K562 (cell line): ENCODE measurements around the gene ERI2. TPM values are rescaled to one million over a fixed set of nuclear protein-coding genes. Genes with fewer than 3 reads are reported as not detected.

Experiments
- CCNT2 ChIP-seq: IDR thresholded peaks from 2 replicates; pipeline ENCODE4 v1.6.1; 2011; ENCODE audit warnings: borderline replicate concordance, low read depth, mild to moderate bottlenecking, moderate library complexity, mixed read lengths, low read length; ENCODE audit not compliant: insufficient read length; ENCODE audit errors: extremely low read depth
- ETS2 ChIP-seq: IDR thresholded peaks from 2 replicates; pipeline ENCODE4 v1.6.1; 2016; ENCODE audit warnings: borderline replicate concordance, missing genetic modification characterization, mild to moderate bottlenecking, moderate library complexity, missing compliant biosample characterization; ENCODE audit not compliant: poor library complexity, severe bottlenecking
- FIP1L1 ChIP-seq: fragments of 200-400 bp; formaldehyde crosslinking; IDR thresholded peaks from 2 replicates; pipeline ENCODE4 v1.6.1; 2018; ENCODE audit warnings: mild to moderate bottlenecking, low read depth, low read length; ENCODE audit not compliant: poor library complexity, severe bottlenecking
- HCFC1 ChIP-seq: IDR thresholded peaks from 2 replicates; pipeline ENCODE4 v1.6.1; 2012; ENCODE audit warnings: low read depth, low read length, improper control_type of control experiment
- MAZ ChIP-seq, 2 experiments: fragments of 450-650 bp in 1 of 2; sonication (generic) in 1 of 2; formaldehyde crosslinking; IDR thresholded peaks in 1 of 2; conservative IDR thresholded peaks in 1 of 2; 2 replicates each; pipeline versions ENCODE4 v1.4.0 to v1.5.0; 2020; ENCODE audit warnings: mild to moderate bottlenecking in 1 of 2, missing genetic modification reagents in 1 of 2
- MEF2A ChIP-seq: IDR thresholded peaks from 2 replicates; pipeline ENCODE4 v1.6.1; 2011; ENCODE audit warnings: low read depth, mild to moderate bottlenecking, low read length, moderate library complexity; ENCODE audit not compliant: control insufficient read depth
- RFX7 ChIP-seq: fragments of 250-450 bp; sonication (Bioruptor Pico); IDR thresholded peaks from 2 replicates; pipeline ENCODE4 v1.5.1; 2021; ENCODE audit warnings: mild to moderate bottlenecking
- XRCC5 ChIP-seq: fragments of 200-400 bp; formaldehyde crosslinking; IDR thresholded peaks from 2 replicates; pipeline ENCODE4 v1.6.1; 2017; ENCODE audit warnings: low read depth, mild to moderate bottlenecking, low read length
- ZC3H4 ChIP-seq: sonication (generic); formaldehyde crosslinking; IDR thresholded peaks from 2 replicates; pipeline ENCODE4 v1.9.0; 2021; ENCODE audit warnings: missing genetic modification reagents, borderline replicate concordance
- ZNF24 ChIP-seq: fragments of 450-650 bp; IDR thresholded peaks from 2 replicates; pipeline ENCODE4 v1.6.1; 2016
- ZNF324 ChIP-seq: fragments of 250-450 bp; sonication (Bioruptor Pico); IDR thresholded peaks from 2 replicates; pipeline ENCODE4 v1.4.0; 2020; ENCODE audit warnings: mild to moderate bottlenecking
- ZNF764 ChIP-seq: fragments of 250-450 bp; sonication (Bioruptor Pico); IDR thresholded peaks from 2 replicates; pipeline ENCODE4 v1.4.0; 2020; ENCODE audit warnings: low read depth, mild to moderate bottlenecking, moderate library complexity
- polyA plus RNA-seq, 8 experiments: library from polyadenylated mRNA; depleted of rRNA in 4 of 8; stranded (reverse) in 5 of 8; unstranded in 3 of 8; fragments of >200 nt; fragmentation: Nextera tagmentation in 2 of 8; fragmentation: Illumina TruSeq in 1 of 8; extraction: Ambion mirVana in 2 of 8; extraction: Trizol in 1 of 8; gene quantifications; 2 replicates each; pipeline versions ENCODE4 v1.2.1 to v1.2.3, GENCODE V29; 2011 to 2014; ENCODE audit warnings: inconsistent platforms in 1 of 8, missing spikeins in 1 of 8
- total RNA-seq, 7 experiments: library from RNA; depleted of rRNA in 6 of 7; stranded (reverse); fragments of >200 nt in 6 of 7; fragmentation: Illumina TruSeq in 2 of 7; extraction: Trizol in 2 of 7; gene quantifications; 2 replicates each; pipeline versions ENCODE4 v1.2.1 to v1.2.3, GENCODE V29; 2011 to 2021; ENCODE audit warnings: low replicate concordance in 1 of 7
- TF ChIP-seq, protein P1 (sequence below): fragments of 200-600 bp; sonication (generic); IDR thresholded peaks from one replicate; pipeline ENCODE4 v1.6.1; 2012; ENCODE audit warnings: mild to moderate bottlenecking, low read depth, low read length, inconsistent platforms
- TF ChIP-seq, protein P2 (sequence below): fragments of 450-650 bp; IDR thresholded peaks from 2 replicates; pipeline ENCODE4 v1.6.1; 2016; ENCODE audit warnings: low read depth, mild to moderate bottlenecking, moderate library complexity

The ERI2 gene
- total and polyA plus RNA-seq, 9 of the 15 experiments (the other 6 are each of a cell fraction or from before 2014, with no cell fraction given) = 23.3 to 57.0 (median 48.1) TPM

DNA sequence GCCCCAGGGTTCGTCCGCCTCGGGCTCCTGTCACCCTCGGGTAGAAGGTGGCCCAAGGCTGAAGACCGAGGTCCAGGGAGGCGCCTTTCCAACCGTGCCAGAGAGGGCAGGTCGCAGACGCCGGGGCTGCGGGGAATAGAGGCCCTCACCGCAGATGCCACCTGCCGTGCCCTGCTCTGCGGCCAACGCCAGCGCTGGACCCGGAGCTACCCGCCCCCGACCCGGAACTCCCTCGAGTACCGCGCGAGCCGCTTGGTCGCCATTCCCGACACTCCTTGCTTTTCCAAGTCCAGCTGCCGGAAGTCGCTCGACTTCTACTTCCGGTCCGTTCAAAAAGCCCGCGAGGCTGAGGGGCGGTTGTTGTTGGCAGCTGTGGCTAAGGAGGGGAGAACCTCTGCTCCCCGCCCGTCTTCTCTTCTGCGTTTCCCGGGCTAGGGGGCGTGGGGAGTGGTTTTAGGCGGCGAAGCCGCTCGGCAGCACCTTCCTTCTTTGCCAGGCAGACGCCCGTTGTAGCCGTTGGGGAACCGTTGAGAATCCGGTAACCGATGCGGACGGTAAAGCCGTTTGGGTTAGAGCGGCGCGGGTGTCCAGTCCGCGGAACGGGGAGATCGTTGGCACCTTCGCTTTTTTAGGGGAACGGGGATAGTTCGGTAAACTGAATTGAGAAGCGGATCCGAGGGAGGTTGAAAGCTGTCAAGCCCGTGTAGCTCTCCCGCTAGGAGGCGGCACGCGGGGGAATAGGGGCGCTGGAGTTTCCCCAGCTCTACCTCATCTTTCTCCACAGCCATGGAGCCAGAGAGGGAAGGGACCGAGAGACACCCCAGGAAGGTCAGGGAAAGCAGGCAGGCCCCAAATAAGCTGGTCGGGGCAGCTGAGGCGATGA, at the start of gene ERI2, which contains the start of gene REXO5 (continued):
- no peak for TF ChIP-seq ETS2 (tag)
- no peak for TF ChIP-seq RFX7 (CRISPR knock-in tag)
- TF ChIP-seq ZNF24 = peak; percentile 28; the same call in 1 of the 2 replicates
- TF ChIP-seq MEF2A = no peak
- TF ChIP-seq XRCC5 = peak; percentile 43; the same call in 1 of the 2 replicates
- TF ChIP-seq ZNF324 (CRISPR knock-in tag) = 0 out of 2 replicates have a peak, but pooled peaks have one; percentile 19
- peak; percentile 69 to 70 for TF ChIP-seq MAZ (CRISPR knock-in tag; conservative IDR thresholded peaks at IDR 0.05 in 1 of 2, IDR thresholded peaks at IDR 0.05 in 1 of 2)
- TF ChIP-seq CCNT2 = peak; percentile 54
- TF ChIP-seq FIP1L1 = peak; percentile 16
- TF ChIP-seq, protein P1, sequence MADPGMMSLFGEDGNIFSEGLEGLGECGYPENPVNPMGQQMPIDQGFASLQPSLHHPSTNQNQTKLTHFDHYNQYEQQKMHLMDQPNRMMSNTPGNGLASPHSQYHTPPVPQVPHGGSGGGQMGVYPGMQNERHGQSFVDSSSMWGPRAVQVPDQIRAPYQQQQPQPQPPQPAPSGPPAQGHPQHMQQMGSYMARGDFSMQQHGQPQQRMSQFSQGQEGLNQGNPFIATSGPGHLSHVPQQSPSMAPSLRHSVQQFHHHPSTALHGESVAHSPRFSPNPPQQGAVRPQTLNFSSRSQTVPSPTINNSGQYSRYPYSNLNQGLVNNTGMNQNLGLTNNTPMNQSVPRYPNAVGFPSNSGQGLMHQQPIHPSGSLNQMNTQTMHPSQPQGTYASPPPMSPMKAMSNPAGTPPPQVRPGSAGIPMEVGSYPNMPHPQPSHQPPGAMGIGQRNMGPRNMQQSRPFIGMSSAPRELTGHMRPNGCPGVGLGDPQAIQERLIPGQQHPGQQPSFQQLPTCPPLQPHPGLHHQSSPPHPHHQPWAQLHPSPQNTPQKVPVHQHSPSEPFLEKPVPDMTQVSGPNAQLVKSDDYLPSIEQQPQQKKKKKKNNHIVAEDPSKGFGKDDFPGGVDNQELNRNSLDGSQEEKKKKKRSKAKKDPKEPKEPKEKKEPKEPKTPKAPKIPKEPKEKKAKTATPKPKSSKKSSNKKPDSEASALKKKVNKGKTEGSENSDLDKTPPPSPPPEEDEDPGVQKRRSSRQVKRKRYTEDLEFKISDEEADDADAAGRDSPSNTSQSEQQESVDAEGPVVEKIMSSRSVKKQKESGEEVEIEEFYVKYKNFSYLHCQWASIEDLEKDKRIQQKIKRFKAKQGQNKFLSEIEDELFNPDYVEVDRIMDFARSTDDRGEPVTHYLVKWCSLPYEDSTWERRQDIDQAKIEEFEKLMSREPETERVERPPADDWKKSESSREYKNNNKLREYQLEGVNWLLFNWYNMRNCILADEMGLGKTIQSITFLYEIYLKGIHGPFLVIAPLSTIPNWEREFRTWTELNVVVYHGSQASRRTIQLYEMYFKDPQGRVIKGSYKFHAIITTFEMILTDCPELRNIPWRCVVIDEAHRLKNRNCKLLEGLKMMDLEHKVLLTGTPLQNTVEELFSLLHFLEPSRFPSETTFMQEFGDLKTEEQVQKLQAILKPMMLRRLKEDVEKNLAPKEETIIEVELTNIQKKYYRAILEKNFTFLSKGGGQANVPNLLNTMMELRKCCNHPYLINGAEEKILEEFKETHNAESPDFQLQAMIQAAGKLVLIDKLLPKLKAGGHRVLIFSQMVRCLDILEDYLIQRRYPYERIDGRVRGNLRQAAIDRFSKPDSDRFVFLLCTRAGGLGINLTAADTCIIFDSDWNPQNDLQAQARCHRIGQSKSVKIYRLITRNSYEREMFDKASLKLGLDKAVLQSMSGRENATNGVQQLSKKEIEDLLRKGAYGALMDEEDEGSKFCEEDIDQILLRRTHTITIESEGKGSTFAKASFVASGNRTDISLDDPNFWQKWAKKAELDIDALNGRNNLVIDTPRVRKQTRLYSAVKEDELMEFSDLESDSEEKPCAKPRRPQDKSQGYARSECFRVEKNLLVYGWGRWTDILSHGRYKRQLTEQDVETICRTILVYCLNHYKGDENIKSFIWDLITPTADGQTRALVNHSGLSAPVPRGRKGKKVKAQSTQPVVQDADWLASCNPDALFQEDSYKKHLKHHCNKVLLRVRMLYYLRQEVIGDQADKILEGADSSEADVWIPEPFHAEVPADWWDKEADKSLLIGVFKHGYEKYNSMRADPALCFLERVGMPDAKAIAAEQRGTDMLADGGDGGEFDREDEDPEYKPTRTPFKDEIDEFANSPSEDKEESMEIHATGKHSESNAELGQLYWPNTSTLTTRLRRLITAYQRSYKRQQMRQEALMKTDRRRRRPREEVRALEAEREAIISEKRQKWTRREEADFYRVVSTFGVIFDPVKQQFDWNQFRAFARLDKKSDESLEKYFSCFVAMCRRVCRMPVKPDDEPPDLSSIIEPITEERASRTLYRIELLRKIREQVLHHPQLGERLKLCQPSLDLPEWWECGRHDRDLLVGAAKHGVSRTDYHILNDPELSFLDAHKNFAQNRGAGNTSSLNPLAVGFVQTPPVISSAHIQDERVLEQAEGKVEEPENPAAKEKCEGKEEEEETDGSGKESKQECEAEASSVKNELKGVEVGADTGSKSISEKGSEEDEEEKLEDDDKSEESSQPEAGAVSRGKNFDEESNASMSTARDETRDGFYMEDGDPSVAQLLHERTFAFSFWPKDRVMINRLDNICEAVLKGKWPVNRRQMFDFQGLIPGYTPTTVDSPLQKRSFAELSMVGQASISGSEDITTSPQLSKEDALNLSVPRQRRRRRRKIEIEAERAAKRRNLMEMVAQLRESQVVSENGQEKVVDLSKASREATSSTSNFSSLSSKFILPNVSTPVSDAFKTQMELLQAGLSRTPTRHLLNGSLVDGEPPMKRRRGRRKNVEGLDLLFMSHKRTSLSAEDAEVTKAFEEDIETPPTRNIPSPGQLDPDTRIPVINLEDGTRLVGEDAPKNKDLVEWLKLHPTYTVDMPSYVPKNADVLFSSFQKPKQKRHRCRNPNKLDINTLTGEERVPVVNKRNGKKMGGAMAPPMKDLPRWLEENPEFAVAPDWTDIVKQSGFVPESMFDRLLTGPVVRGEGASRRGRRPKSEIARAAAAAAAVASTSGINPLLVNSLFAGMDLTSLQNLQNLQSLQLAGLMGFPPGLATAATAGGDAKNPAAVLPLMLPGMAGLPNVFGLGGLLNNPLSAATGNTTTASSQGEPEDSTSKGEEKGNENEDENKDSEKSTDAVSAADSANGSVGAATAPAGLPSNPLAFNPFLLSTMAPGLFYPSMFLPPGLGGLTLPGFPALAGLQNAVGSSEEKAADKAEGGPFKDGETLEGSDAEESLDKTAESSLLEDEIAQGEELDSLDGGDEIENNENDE = no peak
- peak; percentile 84 for TF ChIP-seq ZNF764
- peak; percentile 55 for TF ChIP-seq HCFC1
- TF ChIP-seq, protein P2, sequence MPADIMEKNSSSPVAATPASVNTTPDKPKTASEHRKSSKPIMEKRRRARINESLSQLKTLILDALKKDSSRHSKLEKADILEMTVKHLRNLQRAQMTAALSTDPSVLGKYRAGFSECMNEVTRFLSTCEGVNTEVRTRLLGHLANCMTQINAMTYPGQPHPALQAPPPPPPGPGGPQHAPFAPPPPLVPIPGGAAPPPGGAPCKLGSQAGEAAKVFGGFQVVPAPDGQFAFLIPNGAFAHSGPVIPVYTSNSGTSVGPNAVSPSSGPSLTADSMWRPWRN = no peak
- TF ChIP-seq ZC3H4 = no peak
